ENCODE results near the gene GALNT9. TPM values are rescaled to one million over a fixed set of nuclear protein-coding genes. Genes with fewer than 3 reads are reported as not detected.

The GALNT9 gene
- total and polyA plus RNA-seq, 2 experiments from 2014 or later = 3.9 to 4.7 TPM

DNA sequence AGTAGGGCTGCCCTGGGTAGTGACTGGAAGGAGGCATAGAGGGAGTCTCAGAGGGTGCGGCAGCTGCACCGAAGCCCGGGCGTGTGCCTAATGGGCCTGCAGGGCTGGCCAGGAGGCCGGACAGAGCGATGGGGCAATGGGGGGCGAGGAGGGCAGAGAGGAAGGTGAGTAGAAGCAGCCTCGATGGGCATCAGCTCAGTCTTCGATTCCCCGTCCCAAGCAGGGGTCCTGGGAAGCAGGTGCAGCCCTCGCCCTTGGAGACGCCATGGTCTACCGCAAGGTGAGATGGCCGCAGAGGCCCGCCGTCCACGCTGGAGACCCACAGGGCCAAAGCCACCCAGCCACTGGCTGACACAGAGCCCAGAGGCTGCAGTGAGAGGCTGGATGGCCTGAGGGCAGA, 70.8 kb downstream of the GALNT9 start:
- H3K36me3 ChIP-seq (replicated peaks; ENCODE audit: insufficient read depth, low read depth) = no peaks in the 10 kb centered on the region
- H3K27me3 ChIP-seq = peaks cover 18% of the 10 kb centered on the region
- H3K4me2 ChIP-seq = no peak overlapping the region
- H3K9me2 ChIP-seq (replicated peaks; ENCODE audit: insufficient read depth) = no peaks in the 10 kb centered on the region
- 94% methylated on average over 17 of the region's 17 CpGs for WGBS (ENCODE audit: low lambda C conversion rate, missing lambda C conversion rate)
- no peak for DNase-seq (ENCODE audit: low spot score)
- no peak overlapping the region for H3K27ac ChIP-seq
- TF ChIP-seq EZH2phosphoT487 (IDR thresholded peaks at IDR 0.05; ENCODE audit: low read depth, severe bottlenecking, unreplicated experiment) (no peak), EZH2 (IDR thresholded peaks at IDR 0.05; ENCODE audit: borderline replicate concordance) (no peak)
- TF ChIP-seq, protein P1, sequence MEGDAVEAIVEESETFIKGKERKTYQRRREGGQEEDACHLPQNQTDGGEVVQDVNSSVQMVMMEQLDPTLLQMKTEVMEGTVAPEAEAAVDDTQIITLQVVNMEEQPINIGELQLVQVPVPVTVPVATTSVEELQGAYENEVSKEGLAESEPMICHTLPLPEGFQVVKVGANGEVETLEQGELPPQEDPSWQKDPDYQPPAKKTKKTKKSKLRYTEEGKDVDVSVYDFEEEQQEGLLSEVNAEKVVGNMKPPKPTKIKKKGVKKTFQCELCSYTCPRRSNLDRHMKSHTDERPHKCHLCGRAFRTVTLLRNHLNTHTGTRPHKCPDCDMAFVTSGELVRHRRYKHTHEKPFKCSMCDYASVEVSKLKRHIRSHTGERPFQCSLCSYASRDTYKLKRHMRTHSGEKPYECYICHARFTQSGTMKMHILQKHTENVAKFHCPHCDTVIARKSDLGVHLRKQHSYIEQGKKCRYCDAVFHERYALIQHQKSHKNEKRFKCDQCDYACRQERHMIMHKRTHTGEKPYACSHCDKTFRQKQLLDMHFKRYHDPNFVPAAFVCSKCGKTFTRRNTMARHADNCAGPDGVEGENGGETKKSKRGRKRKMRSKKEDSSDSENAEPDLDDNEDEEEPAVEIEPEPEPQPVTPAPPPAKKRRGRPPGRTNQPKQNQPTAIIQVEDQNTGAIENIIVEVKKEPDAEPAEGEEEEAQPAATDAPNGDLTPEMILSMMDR (IDR thresholded peaks at IDR 0.05; ENCODE audit: poor library complexity) = no peak
- H3K4me1 ChIP-seq (ENCODE audit: insufficient read depth) = no peaks in the 10 kb centered on the region
- H3K9me3 ChIP-seq (ENCODE audit: low read depth) = no peaks in the 10 kb centered on the region
- no peaks in the 10 kb centered on the region for H4K20me1 ChIP-seq (ENCODE audit: insufficient read depth, poor library complexity, severe bottlenecking)
- H3K4me3 ChIP-seq = no peak overlapping the region
- no peaks in the 10 kb centered on the region for H3K79me2 ChIP-seq
- H2AFZ ChIP-seq = no peak overlapping the region

DNA sequence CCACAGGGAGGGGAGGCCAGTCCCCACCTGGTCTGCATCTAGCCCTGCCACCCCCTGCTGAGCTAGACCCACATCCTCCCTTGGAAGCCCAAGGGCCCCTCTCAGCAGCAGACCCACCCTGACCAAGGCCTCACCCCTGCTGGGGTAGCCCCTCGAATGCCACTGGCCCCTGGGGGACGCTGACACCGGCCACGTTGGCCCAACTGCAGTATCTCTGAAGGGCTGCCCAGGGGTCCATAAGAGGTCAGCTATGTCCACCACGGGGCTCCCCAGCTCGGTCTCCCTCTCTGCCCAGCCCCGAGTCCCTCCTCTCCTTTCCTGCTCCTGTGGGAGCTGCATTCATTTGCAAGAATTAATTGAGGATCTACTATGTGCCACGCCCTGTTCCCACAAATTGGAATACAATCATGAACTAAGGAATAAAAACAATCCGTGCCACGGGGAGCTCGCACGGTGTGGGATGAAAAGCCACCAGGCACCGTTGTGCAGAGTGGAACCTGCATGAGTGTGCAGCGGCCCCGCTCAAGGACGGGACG, 71.4 kb downstream of the GALNT9 start:
- H3K79me2 ChIP-seq = no peaks in the 10 kb centered on the region
- H4K20me1 ChIP-seq (ENCODE audit: insufficient read depth, poor library complexity, severe bottlenecking) = no peaks in the 10 kb centered on the region
- no peaks in the 10 kb centered on the region for H3K9me3 ChIP-seq (ENCODE audit: low read depth)
- no peak overlapping the region for H3K4me3 ChIP-seq
- peaks cover 18% of the 10 kb centered on the region for H3K27me3 ChIP-seq
- no peak overlapping the region for H2AFZ ChIP-seq
- no peak for DNase-seq (ENCODE audit: low spot score)
- TF ChIP-seq, protein P1 (IDR thresholded peaks at IDR 0.05; ENCODE audit: poor library complexity) = no peak
- no peak for TF ChIP-seq EZH2 (IDR thresholded peaks at IDR 0.05; ENCODE audit: borderline replicate concordance)
- no peak for TF ChIP-seq EZH2phosphoT487 (IDR thresholded peaks at IDR 0.05; ENCODE audit: low read depth, severe bottlenecking, unreplicated experiment)
- no peak overlapping the region for H3K4me2 ChIP-seq
- H3K9me2 ChIP-seq (replicated peaks; ENCODE audit: insufficient read depth) = no peaks in the 10 kb centered on the region
- WGBS (ENCODE audit: low lambda C conversion rate, missing lambda C conversion rate) = 95% methylated on average over 17 of the region's 17 CpGs
- H3K27ac ChIP-seq = no peak overlapping the region
- H3K4me1 ChIP-seq (ENCODE audit: insufficient read depth) = no peaks in the 10 kb centered on the region
- no peaks in the 10 kb centered on the region for H3K36me3 ChIP-seq (replicated peaks; ENCODE audit: insufficient read depth, low read depth)

DNA sequence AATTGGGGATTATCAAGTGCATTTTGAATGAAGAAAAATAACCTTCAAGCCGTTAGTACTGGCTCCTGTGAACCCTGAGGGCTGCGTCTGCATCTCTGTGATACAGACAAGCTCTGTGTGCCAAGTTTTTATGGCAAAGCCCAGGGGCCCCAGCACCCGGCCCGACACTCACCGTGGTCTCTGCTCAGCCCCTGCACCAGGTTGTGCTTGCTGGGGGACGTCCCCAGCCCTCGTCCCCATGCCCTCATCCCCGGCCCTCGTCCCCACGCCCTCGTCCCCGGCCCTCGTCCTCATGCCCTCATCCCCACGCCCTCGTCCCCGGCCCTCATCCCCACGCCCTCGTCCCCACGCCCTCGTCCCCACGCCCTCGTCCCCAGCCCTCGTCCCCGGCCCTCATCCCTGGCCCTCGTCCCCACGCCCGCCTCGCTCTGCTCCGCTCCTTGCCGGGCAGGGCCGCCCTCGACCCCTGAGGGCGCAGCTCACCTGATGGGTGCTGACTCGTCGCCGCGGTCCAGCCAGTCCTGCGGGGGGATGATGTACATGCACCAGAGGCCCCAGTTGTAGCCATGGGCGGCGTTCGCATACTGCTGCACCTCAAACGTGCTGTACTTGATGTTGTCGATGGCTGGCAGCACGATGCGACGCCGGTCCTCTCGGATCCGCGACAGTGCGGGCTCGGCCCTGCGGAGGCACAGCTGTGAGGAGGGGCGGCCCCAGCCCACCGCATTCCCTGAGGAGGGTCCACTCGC, 72.0 kb downstream of the GALNT9 start:
- H3K27me3 ChIP-seq = peaks cover 18% of the 10 kb centered on the region
- no peak for DNase-seq (ENCODE audit: low spot score)
- no peak overlapping the region for H2AFZ ChIP-seq
- H3K9me3 ChIP-seq (ENCODE audit: low read depth) = no peaks in the 10 kb centered on the region
- no peaks in the 10 kb centered on the region for H3K4me1 ChIP-seq (ENCODE audit: insufficient read depth)
- no peaks in the 10 kb centered on the region for H3K36me3 ChIP-seq (replicated peaks; ENCODE audit: insufficient read depth, low read depth)
- H3K27ac ChIP-seq = no peak overlapping the region
- H3K4me2 ChIP-seq = no peak overlapping the region
- no peaks in the 10 kb centered on the region for H3K79me2 ChIP-seq
- H3K9me2 ChIP-seq (replicated peaks; ENCODE audit: insufficient read depth) = no peaks in the 10 kb centered on the region
- no peaks in the 10 kb centered on the region for H4K20me1 ChIP-seq (ENCODE audit: insufficient read depth, poor library complexity, severe bottlenecking)
- H3K4me3 ChIP-seq = no peak overlapping the region
- TF ChIP-seq EZH2 (IDR thresholded peaks at IDR 0.05; ENCODE audit: borderline replicate concordance) (no peak), EZH2phosphoT487 (IDR thresholded peaks at IDR 0.05; ENCODE audit: low read depth, severe bottlenecking, unreplicated experiment) (no peak)
- TF ChIP-seq, protein P1 (IDR thresholded peaks at IDR 0.05; ENCODE audit: poor library complexity) = no peak
- 89% methylated on average over 36 of the region's 56 CpGs for WGBS (ENCODE audit: low lambda C conversion rate, missing lambda C conversion rate)

Measured in hepatocyte (in vitro differentiated cells).